PC-3 (cell line): Measurements from ENCODE around the gene WDR91. TPM values are rescaled to one million over a fixed set of nuclear protein-coding genes. Genes with fewer than 3 reads are reported as not detected.

Source experiments
- ATAC-seq: fragments of 200-7000 bp; cut with Tn5 transposase; 2 replicates; pipeline ENCODE4 v1.9.1; 2020; ENCODE audit warnings: mild to moderate bottlenecking, moderate library complexity
- BruUV-seq: library from RNA; stranded (reverse); fragments of 400-500 nt; replicated peaks from 2 replicates; lab custom pipeline; 2021; lab: Mats Ljungman, UMichigan
- CTCF ChIA-PET: fragments of 300-600 bp; sonication (Branson Sonifier 250); formaldehyde crosslinking; loops from one replicate; lab custom pipeline; 2022; ENCODE audit warnings: antibody characterized with exemption; lab: Charles Lee
- POLR2A ChIA-PET: fragments of 300-600 bp; sonication (Branson Sonifier 250); formaldehyde crosslinking; loops from one replicate; lab custom pipeline; 2022; ENCODE audit warnings: antibody characterized with exemption; ENCODE audit not compliant: unreplicated experiment; lab: Charles Lee
- DNase-seq: peaks from one replicate; pipeline ENCODE4 v3.0.0-alpha.2; 2015
- H2AFZ ChIP-seq: fragments of 300-600 bp; sonication (generic); 2 replicates; pipeline ENCODE4 v1.6.0; 2016; ENCODE audit warnings: antibody characterized with exemption, low read length
- H3F3A ChIP-seq: fragments of 300-600 bp; sonication (generic); one replicate; pipeline ENCODE4 v1.6.0; 2017; ENCODE audit warnings: antibody characterized with exemption, low read length, control low read depth, mild to moderate bottlenecking; ENCODE audit not compliant: unreplicated experiment
- H3K27ac ChIP-seq: fragments of 300-600 bp; sonication (generic); 2 replicates; pipeline ENCODE4 v1.5.1; 2016; ENCODE audit warnings: mild to moderate bottlenecking, low read length
- H3K27me3 ChIP-seq: fragments of 300-600 bp; sonication (generic); 2 replicates; pipeline ENCODE4 v1.6.1; 2016; ENCODE audit warnings: low read length, mixed read lengths
- H3K36me3 ChIP-seq: fragments of 300-600 bp; sonication (generic); 2 replicates; pipeline ENCODE4 v1.6.1; 2016; ENCODE audit warnings: low read depth, mixed run types, low read length, mixed read lengths
- H3K4me1 ChIP-seq: fragments of 300-600 bp; sonication (generic); 2 replicates; pipeline ENCODE4 v1.5.1; 2016; ENCODE audit warnings: low read length; ENCODE audit not compliant: insufficient read depth
- H3K4me2 ChIP-seq: fragments of 300-600 bp; sonication (generic); 2 replicates; pipeline ENCODE4 v1.6.0; 2016; ENCODE audit warnings: low read length
- H3K4me3 ChIP-seq: fragments of 300-600 bp; sonication (generic); 2 replicates; pipeline ENCODE4 v1.5.1; 2016; ENCODE audit warnings: mild to moderate bottlenecking, low read length, mixed read lengths
- H3K79me2 ChIP-seq: fragments of 300-600 bp; sonication (generic); 2 replicates; pipeline ENCODE4 v1.6.1; 2017; ENCODE audit warnings: low read length, mixed read lengths
- H3K9ac ChIP-seq: fragments of 300-600 bp; sonication (generic); 2 replicates; pipeline ENCODE4 v1.6.0; 2016; ENCODE audit warnings: mild to moderate bottlenecking, low read length
- H3K9me2 ChIP-seq: fragments of 300-600 bp; sonication (generic); replicated peaks from 2 replicates; pipeline ENCODE4 v1.6.1; 2016; ENCODE audit warnings: mixed run types, low read length, mixed read lengths
- H3K9me3 ChIP-seq: fragments of 300-600 bp; sonication (generic); 2 replicates; pipeline ENCODE4 v1.6.1; 2016; ENCODE audit warnings: low read length, mixed read lengths
- H4K20me1 ChIP-seq: fragments of 300-600 bp; sonication (generic); 2 replicates; pipeline ENCODE4 v1.6.1; 2016; ENCODE audit warnings: low read length, mixed read lengths
- CTCF ChIP-seq: fragments of 300-600 bp; sonication (generic); conservative IDR thresholded peaks from 2 replicates; pipeline ENCODE4 v1.5.1; 2017; ENCODE audit warnings: antibody characterized with exemption, low read depth, mild to moderate bottlenecking, low read length
- EZH2 ChIP-seq: fragments of 300-600 bp; sonication (generic); IDR thresholded peaks from one replicate; pipeline ENCODE4 v1.6.1; 2017; ENCODE audit warnings: antibody characterized with exemption, mild to moderate bottlenecking, low read length; ENCODE audit not compliant: unreplicated experiment
- EZH2phosphoT487 ChIP-seq: fragments of 300-600 bp; sonication (generic); IDR thresholded peaks from 2 replicates; pipeline ENCODE4 v1.6.1; 2018; ENCODE audit warnings: mild to moderate bottlenecking, antibody characterized with exemption, low read length, borderline replicate concordance
- intact Hi-C: fragments of 100-400 bp; cut with micrococcal nuclease; formaldehyde crosslinking; loops from 2 replicates; pipeline ENCODE4 v1.9.0; 2023
- total RNA-seq: library from RNA; depleted of rRNA; stranded (reverse); fragments of >200 nt; gene quantifications from 2 replicates; pipeline ENCODE4 v1.2.3, GENCODE V29; 2014

Gene WDR91
- total RNA-seq, 1 experiment from 2014 or later: 12.3 TPM

GRCh38 chr7:135169964-135170273 is 41.4 kb downstream of the WDR91 start:
- Histone ChIP-seq H3K27ac (peak overlapping the region; percentile 94), H3K4me3 (peak overlapping the region; percentile 94), H3K4me1 (peaks cover 13% of the 10 kb centered on the region), H3K9ac (peak overlapping the region; percentile 99), H2AFZ (peak overlapping the region; percentile 89), H3F3A (no peaks in the 10 kb centered on the region), H3K9me2 (no peaks in the 10 kb centered on the region), H3K4me2 (peak overlapping the region; percentile 97), H3K27me3 (no peaks in the 10 kb centered on the region), H4K20me1 (no peaks in the 10 kb centered on the region), H3K79me2 (peaks cover 27% of the 10 kb centered on the region), H3K9me3 (no peaks in the 10 kb centered on the region), H3K36me3 (peaks cover 35% of the 10 kb centered on the region)
- ChIA-PET CTCF (no interaction called here), POLR2A (interaction anchor here (0.6 kb wide), 2 partner anchors 140 to 203 kb away, joined by 4 to 7 read pairs; no protein-coding TSS in a partner anchor)
- DNase-seq (no peak), ATAC-seq (no peak)
- no peak for TF ChIP-seq EZH2phosphoT487
- no peak for TF ChIP-seq CTCF
- no peak for TF ChIP-seq EZH2
- intact Hi-C loops: loop anchor here (1.0 to 10.0 kb wide), 6 partner anchors 22 to 525 kb away; partner anchors contain the start of genes BPGM, TMEM140 and WDR91
- BruUV-seq: no TSS peak

- ChIA-PET POLR2A (no interaction called here), CTCF (no interaction called here)
- peak overlapping the region; percentile 94 for H3K27ac ChIP-seq
- H3K4me3 ChIP-seq: peak overlapping the region; percentile 94
- intact Hi-C loops: no loop called here
- H3K4me2 ChIP-seq: peak overlapping the region; percentile 97
- H3K9me3 ChIP-seq: no peaks in the 10 kb centered on the region
- peaks cover 27% of the 10 kb centered on the region for H3K79me2 ChIP-seq
- no peaks in the 10 kb centered on the region for H3F3A ChIP-seq
- peak; percentile 82 for DNase-seq
- TSS peak; percentile 53 for BruUV-seq
- peak overlapping the region; percentile 99 for H3K9ac ChIP-seq
- H2AFZ ChIP-seq: peak overlapping the region; percentile 89; the same call in 1 of the 2 replicates
- TF ChIP-seq EZH2phosphoT487 (no peak), CTCF (peak; percentile 49)
- H3K36me3 ChIP-seq: peaks cover 38% of the 10 kb centered on the region
- ATAC-seq: peak; percentile 16
- no peaks in the 10 kb centered on the region for H3K27me3 ChIP-seq
- H3K4me1 ChIP-seq: peaks cover 13% of the 10 kb centered on the region
- H3K9me2 ChIP-seq: no peaks in the 10 kb centered on the region
- no peaks in the 10 kb centered on the region for H4K20me1 ChIP-seq
Observed at GRCh38 chr7:135169141-135169963, 42.0 kb downstream of the WDR91 start.

GRCh38 chr7:135168489-135169140 is 42.7 kb downstream of the WDR91 start:
- Histone ChIP-seq H4K20me1 (no peaks in the 10 kb centered on the region), H3K79me2 (peaks cover 27% of the 10 kb centered on the region), H3K27me3 (no peaks in the 10 kb centered on the region), H3K4me1 (peaks cover 13% of the 10 kb centered on the region), H3F3A (no peaks in the 10 kb centered on the region), H3K27ac (no peak overlapping the region), H3K4me2 (peak overlapping the region; percentile 97), H3K9me2 (no peaks in the 10 kb centered on the region), H3K36me3 (peaks cover 38% of the 10 kb centered on the region), H3K9me3 (no peaks in the 10 kb centered on the region), H3K9ac (no peak overlapping the region), H2AFZ (no peak overlapping the region), H3K4me3 (no peak overlapping the region)
- no TSS peak for BruUV-seq
- intact Hi-C loops: no loop called here
- no peak for TF ChIP-seq EZH2
- no peak for TF ChIP-seq EZH2phosphoT487
- TF ChIP-seq CTCF: no peak
- DNase-seq (no peak), ATAC-seq (no peak)
- ChIA-PET POLR2A (no interaction called here), CTCF (no interaction called here)
